Neural cell (in vitro differentiated cells): ENCODE measurements around the gene TBC1D2. TPM values are rescaled to one million over a fixed set of nuclear protein-coding genes. Genes with fewer than 3 reads are reported as not detected.

Experiments used
- H2AFZ ChIP-seq: fragments of 200-600, 300-800 bp; sonication (generic), shearing (Covaris generic); 2 replicates; pipeline ENCODE4 v1.6.0; 2014; ENCODE audit warnings: low read depth, mild to moderate bottlenecking, antibody characterized with exemption, low read length, moderate library complexity
- H3F3A ChIP-seq: fragments of 200-600 bp; shearing (Covaris generic); 2 replicates; pipeline ENCODE4 v1.6.1; 2016; ENCODE audit warnings: mild to moderate bottlenecking, moderate library complexity, mixed read lengths, antibody characterized with exemption, low read length; ENCODE audit not compliant: insufficient read depth, poor library complexity, severe bottlenecking
- H3K27ac ChIP-seq: fragments of 200-600, 300-800 bp; sonication (generic), shearing (Covaris generic); 2 replicates; pipeline ENCODE4 v1.5.1; 2014; ENCODE audit warnings: mild to moderate bottlenecking, low read length, moderate library complexity
- H3K27me3 ChIP-seq: fragments of 300-800, 200-600 bp; sonication (generic), shearing (Covaris generic); 2 replicates; pipeline ENCODE4 v1.6.0; 2014; ENCODE audit warnings: mild to moderate bottlenecking, low read depth, low read length, moderate library complexity; ENCODE audit not compliant: insufficient read depth
- H3K36me3 ChIP-seq: fragments of 300-800, 200-600 bp; sonication (generic), shearing (Covaris generic); 2 replicates; pipeline ENCODE4 v1.5.1; 2014; ENCODE audit warnings: mild to moderate bottlenecking, antibody characterized with exemption, low read length, moderate library complexity; ENCODE audit not compliant: insufficient read depth
- H3K4me2 ChIP-seq: fragments of 300-800, 200-600 bp; sonication (generic), shearing (Covaris generic); 2 replicates; pipeline ENCODE4 v1.6.0; 2014; ENCODE audit warnings: mild to moderate bottlenecking, low read length
- H3K4me3 ChIP-seq: fragments of 300-800, 200-600 bp; sonication (generic), shearing (Covaris generic); 2 replicates; pipeline ENCODE4 v1.5.1; 2014; ENCODE audit warnings: mild to moderate bottlenecking, low read length, moderate library complexity
- H3K79me2 ChIP-seq: fragments of 200-600 bp; shearing (Covaris generic); replicated peaks from 2 replicates; pipeline ENCODE4 v1.6.0; 2014; ENCODE audit warnings: mild to moderate bottlenecking, low read length, moderate library complexity; ENCODE audit not compliant: insufficient read depth
- H3K9ac ChIP-seq: fragments of 300-800, 200-600 bp; sonication (generic), shearing (Covaris generic); 2 replicates; pipeline ENCODE4 v1.6.1; 2016; ENCODE audit warnings: mild to moderate bottlenecking, low read length, mixed read lengths
- H3K9me2 ChIP-seq: fragments of 200-600 bp; shearing (Covaris generic); 2 replicates; pipeline ENCODE4 v1.6.1; 2016; ENCODE audit warnings: mild to moderate bottlenecking, low read length, mixed read lengths; ENCODE audit not compliant: insufficient read depth
- H3K9me3 ChIP-seq: fragments of 200-600, 300-800 bp; sonication (generic), shearing (Covaris generic); 2 replicates; pipeline ENCODE4 v1.6.1; 2016; ENCODE audit warnings: mild to moderate bottlenecking, mixed run types, low read length, moderate library complexity, mixed read lengths
- H4K20me1 ChIP-seq: fragments of 200-600 bp; shearing (Covaris generic); 2 replicates; pipeline ENCODE4 v1.6.1; 2016; ENCODE audit warnings: mild to moderate bottlenecking, mixed run types; ENCODE audit not compliant: insufficient read depth
- CTCF ChIP-seq: fragments of 450-650 bp; IDR thresholded peaks from 2 replicates; pipeline ENCODE4 v1.5.1; 2014; ENCODE audit warnings: antibody characterized with exemption, mild to moderate bottlenecking, moderate library complexity; ENCODE audit not compliant: poor library complexity, severe bottlenecking
- EP300 ChIP-seq: fragments of 450-650 bp; conservative IDR thresholded peaks from 2 replicates; pipeline ENCODE4 v1.6.1; 2014; ENCODE audit warnings: antibody characterized with exemption, mild to moderate bottlenecking, moderate library complexity; ENCODE audit not compliant: poor library complexity, severe bottlenecking
- EZH2 ChIP-seq: fragments of 200-600, 300-800 bp; shearing (Covaris generic), sonication (generic); IDR thresholded peaks from 2 replicates; pipeline ENCODE4 v1.6.1; 2014; ENCODE audit warnings: antibody characterized with exemption, low read length, borderline replicate concordance, mild to moderate bottlenecking; ENCODE audit not compliant: insufficient read depth, poor library complexity, severe bottlenecking
- MXI1 ChIP-seq: fragments of 450-650 bp; conservative IDR thresholded peaks from 2 replicates; pipeline ENCODE4 v1.6.1; 2014; ENCODE audit warnings: antibody characterized with exemption, mild to moderate bottlenecking; ENCODE audit not compliant: poor library complexity, severe bottlenecking
- POLR2AphosphoS5 ChIP-seq: IDR thresholded peaks from 2 replicates; pipeline ENCODE4 v1.6.1; 2012
- RAD21 ChIP-seq: fragments of 450-650 bp; conservative IDR thresholded peaks from 2 replicates; pipeline ENCODE4 v1.6.1; 2014; ENCODE audit warnings: antibody characterized with exemption, mild to moderate bottlenecking, moderate library complexity
- REST ChIP-seq: IDR thresholded peaks from 2 replicates; pipeline ENCODE4 v1.6.1; 2012; ENCODE audit warnings: borderline replicate concordance
- SMC3 ChIP-seq: fragments of 450-650 bp; conservative IDR thresholded peaks from 2 replicates; pipeline ENCODE4 v1.6.1; 2014; ENCODE audit warnings: antibody characterized with exemption, mild to moderate bottlenecking, moderate library complexity; ENCODE audit not compliant: poor library complexity
- TAF1 ChIP-seq: IDR thresholded peaks from 2 replicates; pipeline ENCODE4 v1.6.1; 2012; ENCODE audit warnings: low read depth
- polyA plus RNA-seq: library from polyadenylated mRNA; depleted of rRNA; stranded (reverse); fragments of >200 nt; gene quantifications from 2 replicates; pipeline ENCODE4 v1.2.3, GENCODE V29; 2014

Gene TBC1D2
- polyA plus RNA-seq, 1 donor from 2014 or later, result 4.1 TPM

GRCh38 chr9:98242426-98242825 lies 13.0 kb downstream of the TBC1D2 start:
- no peaks in the 10 kb centered on the region for H3K9me3 ChIP-seq
- H3K27ac ChIP-seq, result no peak overlapping the region
- no peak overlapping the region for H2AFZ ChIP-seq
- no peaks in the 10 kb centered on the region for H4K20me1 ChIP-seq
- H3K4me2 ChIP-seq, result no peak overlapping the region
- TF ChIP-seq SMC3 (no peak), EZH2 (no peak), EP300 (no peak), MXI1 (no peak), POLR2AphosphoS5 (no peak), TAF1 (no peak), REST (no peak), CTCF (no peak)
- no peaks in the 10 kb centered on the region for H3K9me2 ChIP-seq
- no peaks in the 10 kb centered on the region for H3K27me3 ChIP-seq
- H3K79me2 ChIP-seq, result no peaks in the 10 kb centered on the region
- no peaks in the 10 kb centered on the region for H3F3A ChIP-seq
- H3K4me3 ChIP-seq, result no peak overlapping the region
- H3K9ac ChIP-seq, result no peak overlapping the region
- H3K36me3 ChIP-seq, result no peaks in the 10 kb centered on the region

GRCh38 chr9:98241357-98242300 lies 13.8 kb downstream of the TBC1D2 start:
- no peak overlapping the region for H3K9ac ChIP-seq
- TF ChIP-seq EP300 (no peak), EZH2 (no peak), RAD21 (no peak), REST (no peak)
- H3K27ac ChIP-seq, result no peak overlapping the region
- no peaks in the 10 kb centered on the region for H3K9me3 ChIP-seq
- no peaks in the 10 kb centered on the region for H3F3A ChIP-seq
- H3K27me3 ChIP-seq, result no peaks in the 10 kb centered on the region
- no peak overlapping the region for H2AFZ ChIP-seq
- H3K4me3 ChIP-seq, result no peak overlapping the region
- no peak overlapping the region for H3K4me2 ChIP-seq
- H3K36me3 ChIP-seq, result no peaks in the 10 kb centered on the region
- H4K20me1 ChIP-seq, result no peaks in the 10 kb centered on the region
- no peaks in the 10 kb centered on the region for H3K79me2 ChIP-seq
- no peaks in the 10 kb centered on the region for H3K9me2 ChIP-seq
